ENCODE results near the gene HOMER1. TPM values are rescaled to one million over a fixed set of nuclear protein-coding genes. Genes with fewer than 3 reads are reported as not detected.

The HOMER1 gene
- total RNA-seq, 4 donors from 2014 or later, result 1.8 to 13.8 (median 5.2) TPM

DNA sequence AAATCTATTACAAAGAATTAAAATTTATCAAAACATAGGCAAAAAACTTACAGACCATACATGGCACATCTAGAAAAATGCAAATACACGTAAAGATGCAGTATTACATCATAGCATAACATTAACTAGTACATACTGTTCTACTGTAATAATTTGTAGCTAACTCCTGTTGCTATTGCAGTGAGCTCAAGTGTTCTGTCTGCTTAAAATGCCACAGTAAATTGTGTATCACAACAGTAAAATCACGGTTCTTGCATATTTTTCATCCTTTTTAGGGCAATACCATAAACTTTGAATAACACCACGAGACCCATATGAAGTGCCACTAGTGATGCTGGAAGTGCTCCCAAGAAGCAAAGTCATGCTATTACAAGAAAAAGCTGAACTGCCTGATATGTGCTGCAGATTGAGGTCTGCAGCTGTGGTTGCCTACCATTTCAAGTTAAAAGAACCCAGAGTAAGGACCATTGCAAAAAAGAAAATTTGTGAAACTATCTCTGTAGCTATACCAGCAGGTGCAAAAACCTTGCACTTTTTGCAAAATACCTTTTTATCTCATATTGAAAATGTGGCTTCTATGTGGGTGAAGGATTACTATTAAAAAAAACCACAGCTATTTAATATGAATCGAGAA is 14.2 kb downstream of the HOMER1 start:
- no peaks in the 10 kb centered on the region for H3K36me3 ChIP-seq
- no peaks in the 10 kb centered on the region for H3K9me3 ChIP-seq
- WGBS, 2 donors, result 79 to 82% methylated on average over 4 of the region's 4 CpGs
- no peaks in the 10 kb centered on the region for H3K4me1 ChIP-seq
- no peak overlapping the region for H3K27ac ChIP-seq
- no peak for DNase-seq (ENCODE audit: low spot score in 2 of 2)
- no peak overlapping the region for H3K4me3 ChIP-seq
- no peaks in the 10 kb centered on the region for H3K27me3 ChIP-seq
- TF ChIP-seq, protein P1, sequence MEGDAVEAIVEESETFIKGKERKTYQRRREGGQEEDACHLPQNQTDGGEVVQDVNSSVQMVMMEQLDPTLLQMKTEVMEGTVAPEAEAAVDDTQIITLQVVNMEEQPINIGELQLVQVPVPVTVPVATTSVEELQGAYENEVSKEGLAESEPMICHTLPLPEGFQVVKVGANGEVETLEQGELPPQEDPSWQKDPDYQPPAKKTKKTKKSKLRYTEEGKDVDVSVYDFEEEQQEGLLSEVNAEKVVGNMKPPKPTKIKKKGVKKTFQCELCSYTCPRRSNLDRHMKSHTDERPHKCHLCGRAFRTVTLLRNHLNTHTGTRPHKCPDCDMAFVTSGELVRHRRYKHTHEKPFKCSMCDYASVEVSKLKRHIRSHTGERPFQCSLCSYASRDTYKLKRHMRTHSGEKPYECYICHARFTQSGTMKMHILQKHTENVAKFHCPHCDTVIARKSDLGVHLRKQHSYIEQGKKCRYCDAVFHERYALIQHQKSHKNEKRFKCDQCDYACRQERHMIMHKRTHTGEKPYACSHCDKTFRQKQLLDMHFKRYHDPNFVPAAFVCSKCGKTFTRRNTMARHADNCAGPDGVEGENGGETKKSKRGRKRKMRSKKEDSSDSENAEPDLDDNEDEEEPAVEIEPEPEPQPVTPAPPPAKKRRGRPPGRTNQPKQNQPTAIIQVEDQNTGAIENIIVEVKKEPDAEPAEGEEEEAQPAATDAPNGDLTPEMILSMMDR (IDR thresholded peaks at IDR 0.05), result no peak
- TF ChIP-seq EP300 (IDR thresholded peaks at IDR 0.05) (no peak), POLR2A (IDR thresholded peaks at IDR 0.05) (no peak)

DNA sequence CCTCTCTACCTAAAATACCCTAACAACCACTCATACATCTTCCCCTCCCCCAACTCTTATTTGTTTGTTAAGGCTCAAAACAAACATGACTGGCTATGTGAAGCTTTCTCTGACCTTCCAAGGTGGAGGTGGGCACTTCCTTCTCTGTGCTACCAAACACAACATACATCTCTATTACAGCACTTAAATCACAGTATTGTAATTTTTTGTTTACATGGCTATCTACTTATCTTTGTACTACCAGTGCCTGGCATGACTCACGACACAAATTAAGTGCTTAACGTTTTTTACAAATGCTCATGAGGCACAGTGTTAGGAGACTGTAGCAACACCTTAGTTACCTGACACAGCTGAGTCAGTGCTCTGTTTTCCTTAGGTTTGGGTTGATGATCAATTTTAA is 18.6 kb downstream of the HOMER1 start:
- Histone ChIP-seq H3K9me3 (no peaks in the 10 kb centered on the region), H3K27me3 (no peaks in the 10 kb centered on the region), H3K4me1 (no peaks in the 10 kb centered on the region), H3K36me3 (no peaks in the 10 kb centered on the region), H3K4me3 (no peak overlapping the region), H3K27ac (no peak overlapping the region)
- TF ChIP-seq POLR2A (IDR thresholded peaks at IDR 0.05) (no peak), EP300 (IDR thresholded peaks at IDR 0.05) (no peak)
- TF ChIP-seq, protein P1 (IDR thresholded peaks at IDR 0.05), result no peak
- DNase-seq (ENCODE audit: low spot score in 2 of 2), result no peak
- WGBS, 2 donors, result 61 to 71% methylated on average over 2 of the region's 2 CpGs

- TF ChIP-seq POLR2A (IDR thresholded peaks at IDR 0.05), result no peak
- no peak for TF ChIP-seq EP300 (IDR thresholded peaks at IDR 0.05)
- TF ChIP-seq, protein P1 (IDR thresholded peaks at IDR 0.05), result no peak
- Histone ChIP-seq H3K4me3 (no peak overlapping the region), H3K27me3 (no peaks in the 10 kb centered on the region), H3K4me1 (no peaks in the 10 kb centered on the region), H3K27ac (no peak overlapping the region), H3K9me3 (no peaks in the 10 kb centered on the region), H3K36me3 (no peaks in the 10 kb centered on the region)
- WGBS, 2 donors, result 87 to 91% methylated on average over 3 of the region's 3 CpGs
- no peak for DNase-seq (ENCODE audit: low spot score in 2 of 2)
Observed at GRCh38 chr5:79493596-79494345, 20.2 kb downstream of the HOMER1 start.

DNA sequence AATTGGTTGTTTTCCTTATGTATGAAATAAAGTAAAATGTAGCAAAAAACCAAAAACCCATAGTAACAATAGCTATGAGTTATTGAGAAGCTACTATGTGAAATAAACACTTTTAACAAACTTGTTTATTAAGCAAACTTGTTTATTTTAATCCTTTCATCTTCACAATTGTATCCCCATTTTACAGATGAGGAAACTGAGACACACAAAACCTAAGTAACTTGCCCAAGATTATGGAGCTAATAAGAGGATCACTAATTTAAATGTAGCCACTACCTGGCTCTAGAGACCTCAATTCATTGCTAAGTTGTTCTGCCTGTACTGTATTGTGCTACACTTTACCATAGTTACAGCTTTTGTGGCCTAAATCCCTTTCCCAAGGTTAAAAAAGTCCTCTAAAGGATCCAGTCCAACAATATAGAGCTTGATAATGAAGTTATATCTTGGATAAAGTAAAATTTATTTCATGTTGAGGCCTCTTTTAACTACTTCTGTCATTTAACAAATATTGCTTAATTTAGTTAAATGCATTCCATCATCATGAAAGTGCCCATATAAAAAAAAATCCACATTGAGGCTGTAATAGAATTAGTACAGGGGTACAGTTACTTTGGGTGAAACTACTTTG is 22.1 kb downstream of the HOMER1 start:
- Histone ChIP-seq H3K4me1 (no peaks in the 10 kb centered on the region), H3K27me3 (no peaks in the 10 kb centered on the region), H3K4me3 (no peak overlapping the region), H3K36me3 (no peaks in the 10 kb centered on the region), H3K9me3 (no peaks in the 10 kb centered on the region), H3K27ac (no peak overlapping the region)
- DNase-seq (ENCODE audit: low spot score in 2 of 2), result no peak
- TF ChIP-seq, protein P1 (IDR thresholded peaks at IDR 0.05), result no peak
- TF ChIP-seq EP300 (IDR thresholded peaks at IDR 0.05), result no peak
- TF ChIP-seq POLR2A (IDR thresholded peaks at IDR 0.05), result no peak

GRCh38 chr5:79490323-79490936 is 23.5 kb downstream of the HOMER1 start:
- TF ChIP-seq, protein P1 (IDR thresholded peaks at IDR 0.05), result no peak
- TF ChIP-seq POLR2A (IDR thresholded peaks at IDR 0.05), result no peak
- TF ChIP-seq EP300 (IDR thresholded peaks at IDR 0.05), result no peak
- no peak for DNase-seq (ENCODE audit: low spot score in 2 of 2)
- H3K27me3 ChIP-seq, result no peaks in the 10 kb centered on the region
- no peak overlapping the region for H3K27ac ChIP-seq
- H3K4me3 ChIP-seq, result no peak overlapping the region
- H3K9me3 ChIP-seq, result no peaks in the 10 kb centered on the region
- H3K36me3 ChIP-seq, result no peaks in the 10 kb centered on the region
- no peaks in the 10 kb centered on the region for H3K4me1 ChIP-seq
